ENCODE measurements around the gene MAPK13.

Gene MAPK13

DNA sequence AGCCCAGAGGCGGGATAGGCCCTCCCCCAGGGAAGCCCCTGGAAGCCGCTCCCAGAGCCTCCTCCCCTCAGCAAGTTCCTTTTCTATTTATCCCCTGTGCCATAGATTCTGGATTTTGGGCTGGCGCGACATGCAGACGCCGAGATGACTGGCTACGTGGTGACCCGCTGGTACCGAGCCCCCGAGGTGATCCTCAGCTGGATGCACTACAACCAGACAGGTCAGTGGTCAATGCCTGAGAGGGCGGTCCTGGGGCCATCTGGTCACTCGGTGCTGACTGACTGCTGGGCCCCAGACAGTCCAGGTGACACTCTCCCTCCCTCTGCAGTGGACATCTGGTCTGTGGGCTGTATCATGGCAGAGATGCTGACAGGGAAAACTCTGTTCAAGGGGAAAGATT lies 6.2 kb downstream of the MAPK13 start:
- H3K4me1 Mint-ChIP-seq (ENCODE audit: low read depth in 2 of 2): peaks cover 39 to 48% of the 10 kb centered on the region in 2 donors
- no peak for ATAC-seq (replicated peaks)

DNA sequence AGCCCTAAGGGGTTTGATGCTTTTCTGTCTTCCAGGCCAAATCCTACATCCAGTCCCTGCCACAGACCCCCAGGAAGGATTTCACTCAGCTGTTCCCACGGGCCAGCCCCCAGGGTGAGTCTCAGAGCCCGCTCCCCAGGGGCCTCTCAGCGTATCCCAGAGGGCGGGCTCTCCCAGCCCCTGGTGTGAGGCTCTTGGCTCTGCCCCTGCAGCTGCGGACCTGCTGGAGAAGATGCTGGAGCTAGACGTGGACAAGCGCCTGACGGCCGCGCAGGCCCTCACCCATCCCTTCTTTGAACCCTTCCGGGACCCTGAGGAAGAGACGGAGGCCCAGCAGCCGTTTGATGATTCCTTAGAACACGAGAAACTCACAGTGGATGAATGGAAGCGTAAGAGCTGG lies 8.4 kb downstream of the MAPK13 start:
- no peak overlapping the region for H3K4me3 Mint-ChIP-seq
- H3K36me3 Mint-ChIP-seq (ENCODE audit: insufficient read depth): peaks cover 53% of the 10 kb centered on the region
- H3K4me1 Mint-ChIP-seq (ENCODE audit: low read depth in 2 of 2): peaks cover 29 to 35% of the 10 kb centered on the region in 2 donors
- no peaks in the 10 kb centered on the region for H3K9me3 Mint-ChIP-seq
- H3K27ac Mint-ChIP-seq: peak overlapping the region in 1 of 2 donors; percentile 10
- ATAC-seq (replicated peaks): no peak
- DNase-seq: no peak
- no peaks in the 10 kb centered on the region for H3K27me3 Mint-ChIP-seq

More for the DNA sequence above, 6.2 kb downstream of the MAPK13 start:
- H3K36me3 Mint-ChIP-seq (ENCODE audit: insufficient read depth): peaks cover 64% of the 10 kb centered on the region
- no peaks in the 10 kb centered on the region for H3K9me3 Mint-ChIP-seq
- no peaks in the 10 kb centered on the region for H3K27me3 Mint-ChIP-seq
- no peak overlapping the region for H3K4me3 Mint-ChIP-seq
- H3K27ac Mint-ChIP-seq: peak overlapping the region in 1 of 2 donors; percentile 84
- DNase-seq: no peak

DNA sequence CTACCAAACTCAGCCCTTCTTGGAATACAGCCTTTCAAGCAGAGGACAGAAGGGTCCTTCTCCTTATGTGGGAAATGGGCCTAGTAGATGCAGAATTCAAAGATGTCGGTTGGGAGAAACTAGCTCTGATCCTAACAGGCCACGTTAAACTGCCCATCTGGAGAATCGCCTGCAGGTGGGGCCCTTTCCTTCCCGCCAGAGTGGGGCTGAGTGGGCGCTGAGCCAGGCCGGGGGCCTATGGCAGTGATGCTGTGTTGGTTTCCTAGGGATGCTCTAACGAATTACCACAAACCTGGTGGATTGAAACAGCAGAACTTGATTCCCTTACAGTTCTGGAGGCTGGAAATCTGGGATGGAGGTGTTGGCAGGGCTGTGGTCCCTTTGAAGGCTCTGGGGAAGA lies 9.1 kb downstream of the MAPK13 start:
- peaks cover 52% of the 10 kb centered on the region for H3K36me3 Mint-ChIP-seq (ENCODE audit: insufficient read depth)
- ATAC-seq (replicated peaks) (no peak), DNase-seq (no peak)
- H3K4me1 Mint-ChIP-seq (ENCODE audit: low read depth in 2 of 2): peaks cover 26 to 31% of the 10 kb centered on the region in 2 donors
- no peaks in the 10 kb centered on the region for H3K9me3 Mint-ChIP-seq
- no peaks in the 10 kb centered on the region for H3K27me3 Mint-ChIP-seq
- H3K4me3 Mint-ChIP-seq: no peak overlapping the region
- peak overlapping the region; percentile 59 to 75 for H3K27ac Mint-ChIP-seq

DNA sequence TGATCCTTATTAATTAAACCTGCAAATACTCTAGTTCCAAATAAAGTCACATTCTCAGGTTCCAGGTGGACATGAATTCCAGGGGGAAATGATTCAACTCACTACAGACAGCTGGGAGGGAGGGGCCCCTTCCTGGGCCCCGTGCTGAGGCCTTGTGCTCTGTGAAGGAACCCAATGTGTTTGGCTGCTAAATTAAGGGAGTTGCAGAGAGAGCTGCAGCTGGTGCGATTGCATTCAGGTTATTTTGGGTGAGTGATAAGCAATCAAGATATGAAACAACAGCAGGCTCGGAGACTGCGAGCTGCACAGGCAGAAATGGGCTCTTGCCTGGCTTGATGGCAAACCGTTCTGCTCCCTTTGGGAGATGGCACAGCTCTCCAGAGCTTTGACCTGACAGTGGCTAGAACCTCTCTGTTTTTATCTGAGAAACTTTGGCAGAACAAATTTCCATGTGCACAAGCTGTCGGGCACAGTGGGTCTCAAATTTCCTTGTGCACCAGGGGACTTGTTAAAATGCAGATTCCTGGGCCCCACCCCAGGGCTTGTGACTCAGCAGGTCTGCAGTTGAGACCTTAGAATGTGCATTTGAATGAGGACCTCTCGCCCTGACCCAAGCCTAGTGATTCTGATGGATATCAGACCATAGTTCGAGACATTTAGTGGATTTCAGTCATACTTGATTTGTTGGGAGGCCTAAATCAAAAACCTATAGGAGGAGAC lies 9.8 kb downstream of the MAPK13 start:
- H3K4me3 Mint-ChIP-seq: no peak overlapping the region
- peak overlapping the region; percentile 59 to 75 for H3K27ac Mint-ChIP-seq
- H3K27me3 Mint-ChIP-seq: no peaks in the 10 kb centered on the region
- no peak for DNase-seq
- peaks cover 45% of the 10 kb centered on the region for H3K36me3 Mint-ChIP-seq (ENCODE audit: insufficient read depth)
- no peak for ATAC-seq (replicated peaks)
- H3K4me1 Mint-ChIP-seq (ENCODE audit: low read depth in 2 of 2): peaks cover 26 to 29% of the 10 kb centered on the region in 2 donors
- no peaks in the 10 kb centered on the region for H3K9me3 Mint-ChIP-seq

DNA sequence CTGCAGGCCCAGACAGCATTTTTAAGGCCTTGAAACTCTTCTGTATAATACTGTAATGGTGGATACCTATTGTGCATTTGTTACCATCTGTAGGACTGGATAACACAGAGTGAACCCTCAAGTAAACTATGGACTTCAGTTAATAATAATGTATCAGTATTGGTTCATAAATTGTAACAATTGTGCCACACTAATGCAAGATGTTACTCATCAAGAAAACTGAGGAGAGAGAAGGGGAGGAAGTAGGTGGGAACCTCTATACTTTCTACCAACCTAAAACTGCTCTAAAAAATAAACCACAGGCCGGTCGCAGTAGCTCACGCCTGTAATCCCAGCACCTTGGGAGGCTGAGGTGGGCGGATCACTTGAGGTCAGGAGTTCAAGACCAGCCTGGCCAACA lies 10.8 kb downstream of the MAPK13 start:
- no peaks in the 10 kb centered on the region for H3K27me3 Mint-ChIP-seq
- ATAC-seq (replicated peaks) (peak; percentile 58), DNase-seq (no peak)
- peak overlapping the region; percentile 74 to 75 for H3K27ac Mint-ChIP-seq
- H3K4me1 Mint-ChIP-seq (ENCODE audit: low read depth in 2 of 2): peaks cover 23 to 26% of the 10 kb centered on the region in 2 donors
- H3K4me3 Mint-ChIP-seq: peak overlapping the region in 1 of 2 donors; percentile 6
- peaks cover 36% of the 10 kb centered on the region for H3K36me3 Mint-ChIP-seq (ENCODE audit: insufficient read depth)
- H3K9me3 Mint-ChIP-seq: no peaks in the 10 kb centered on the region

DNA sequence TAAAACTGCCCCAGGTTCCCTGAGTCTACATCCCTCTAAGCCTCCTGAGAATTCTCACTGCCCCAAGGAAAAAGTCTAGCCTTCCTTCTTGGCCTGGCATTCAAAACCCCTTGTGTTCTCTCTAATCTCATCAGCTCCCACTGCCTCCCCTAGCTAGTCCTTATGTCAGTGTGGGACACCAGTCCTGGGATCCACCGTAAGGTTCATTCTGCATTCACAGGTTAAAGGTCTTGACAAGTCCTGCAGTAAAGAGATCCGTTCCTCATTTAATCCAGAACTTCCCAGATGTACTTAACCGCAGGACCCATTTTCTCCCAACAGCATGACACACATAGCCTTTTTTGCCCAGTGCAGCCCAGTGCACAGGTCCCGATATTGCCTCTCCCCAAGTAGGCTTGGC lies 11.6 kb downstream of the MAPK13 start:
- DNase-seq (no peak), ATAC-seq (replicated peaks) (no peak)
- Mint-ChIP-seq H3K27me3 (no peaks in the 10 kb centered on the region), H3K9me3 (no peaks in the 10 kb centered on the region), H3K4me1 (ENCODE audit: low read depth in 2 of 2) (peaks cover 29 to 30% of the 10 kb centered on the region in 2 donors), H3K36me3 (ENCODE audit: insufficient read depth) (peaks cover 28% of the 10 kb centered on the region), H3K4me3 (peak overlapping the region; percentile 26 to 43), H3K27ac (peak overlapping the region in 1 of 2 donors; percentile 75)

DNA sequence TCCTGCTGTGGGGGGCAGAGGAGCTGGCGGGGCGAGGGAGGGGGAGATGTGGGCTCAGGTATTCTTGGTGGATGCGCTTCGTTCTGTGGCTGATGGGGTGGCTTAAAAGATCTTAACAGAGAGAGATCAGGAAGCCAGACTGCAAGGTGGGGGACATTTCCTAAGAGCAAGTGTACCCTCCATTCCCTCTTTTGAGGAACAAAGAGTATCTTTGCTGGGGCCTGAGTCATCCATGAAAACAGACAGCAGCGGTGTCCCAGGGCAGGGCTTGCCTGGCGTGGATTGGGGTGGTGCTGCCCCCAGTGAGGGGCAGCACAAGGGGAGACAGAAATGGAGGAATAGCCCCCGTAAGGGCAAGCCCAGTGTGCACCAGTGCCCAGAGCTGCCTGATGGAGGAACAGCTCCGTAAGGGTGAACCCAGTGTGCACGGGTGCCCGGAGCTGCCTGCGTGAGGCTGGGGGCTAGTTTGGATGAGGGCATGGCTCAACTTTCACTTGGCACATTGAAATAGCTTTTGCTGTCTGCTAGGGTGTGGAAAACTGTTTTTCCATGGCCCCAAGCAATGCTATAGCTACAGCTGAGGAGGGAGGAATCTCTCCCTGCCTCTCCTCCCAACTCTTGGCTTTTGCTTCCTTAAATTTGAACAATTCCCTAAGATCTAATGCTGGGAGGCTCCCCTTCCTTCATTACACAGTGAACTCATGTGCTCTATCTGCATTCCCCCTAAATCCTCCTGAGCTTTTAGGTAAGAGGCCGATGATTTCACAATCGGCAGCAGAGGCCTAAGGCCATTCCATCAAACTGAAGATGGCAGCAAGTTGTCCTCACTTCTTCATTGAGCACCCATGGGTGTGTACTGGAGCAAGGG lies 12.9 kb downstream of the MAPK13 start:
- peak overlapping the region in 1 of 2 donors; percentile 44 for H3K27ac Mint-ChIP-seq
- DNase-seq: no peak
- no peak for ATAC-seq (replicated peaks)
- peaks cover 18% of the 10 kb centered on the region for H3K36me3 Mint-ChIP-seq (ENCODE audit: insufficient read depth)
- no peak overlapping the region for H3K4me3 Mint-ChIP-seq
- H3K4me1 Mint-ChIP-seq (ENCODE audit: low read depth in 2 of 2): peaks cover 37 to 38% of the 10 kb centered on the region in 2 donors
- no peaks in the 10 kb centered on the region for H3K9me3 Mint-ChIP-seq
- no peaks in the 10 kb centered on the region for H3K27me3 Mint-ChIP-seq

DNA sequence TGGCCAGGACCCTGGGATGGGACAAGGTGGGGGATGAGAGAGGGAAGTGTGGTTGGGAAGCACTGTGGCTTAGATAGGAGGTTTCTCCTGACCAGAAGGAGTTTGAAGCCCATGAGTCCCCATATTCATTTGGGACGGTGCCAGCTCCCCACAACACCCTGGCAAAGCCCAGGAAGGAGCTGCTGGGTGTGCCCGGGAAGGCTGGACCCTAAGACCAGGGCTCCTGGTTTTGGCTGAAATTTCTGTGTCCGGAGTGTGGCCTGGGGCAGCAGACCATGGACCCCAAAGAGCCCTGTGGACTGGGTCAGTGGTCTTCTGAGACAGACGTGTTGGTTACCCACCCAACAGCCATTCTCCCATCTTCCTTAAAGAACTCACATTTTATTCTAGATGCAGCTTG lies 15.2 kb downstream of the MAPK13 start:
- Mint-ChIP-seq H3K36me3 (ENCODE audit: insufficient read depth) (peaks cover 3% of the 10 kb centered on the region), H3K27me3 (no peaks in the 10 kb centered on the region), H3K4me1 (ENCODE audit: low read depth in 2 of 2) (peaks cover 29 to 30% of the 10 kb centered on the region in 2 donors), H3K9me3 (no peaks in the 10 kb centered on the region), H3K27ac (no peak overlapping the region), H3K4me3 (no peak overlapping the region)
- ATAC-seq (replicated peaks) (no peak), DNase-seq (no peak)

DNA sequence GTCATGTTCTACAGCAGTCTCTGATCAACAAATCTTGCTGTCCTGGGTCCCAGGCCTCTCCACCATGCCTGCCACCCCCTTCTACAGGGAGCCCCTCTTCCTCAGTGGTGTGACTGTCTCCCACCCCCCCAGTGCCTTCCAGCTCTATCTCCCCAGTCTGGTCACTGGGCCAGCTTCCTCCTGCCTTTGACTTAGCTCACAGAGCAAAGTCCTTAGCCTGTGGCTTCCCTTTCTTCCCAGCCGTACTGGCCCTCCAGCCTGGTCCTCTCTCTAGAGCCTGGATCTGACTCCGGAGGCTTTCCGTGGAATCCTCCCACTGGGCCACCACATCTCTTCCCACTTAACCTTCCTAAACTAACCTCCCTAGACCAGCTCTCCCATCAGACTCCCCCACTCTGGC lies 17.0 kb downstream of the MAPK13 start:
- Mint-ChIP-seq H3K27me3 (no peaks in the 10 kb centered on the region), H3K36me3 (ENCODE audit: insufficient read depth) (no peaks in the 10 kb centered on the region), H3K9me3 (no peaks in the 10 kb centered on the region), H3K4me3 (no peak overlapping the region), H3K27ac (peak overlapping the region; percentile 39 to 75), H3K4me1 (ENCODE audit: low read depth in 2 of 2) (peaks cover 15 to 17% of the 10 kb centered on the region in 2 donors)
- DNase-seq (no peak), ATAC-seq (replicated peaks) (no peak)

DNA sequence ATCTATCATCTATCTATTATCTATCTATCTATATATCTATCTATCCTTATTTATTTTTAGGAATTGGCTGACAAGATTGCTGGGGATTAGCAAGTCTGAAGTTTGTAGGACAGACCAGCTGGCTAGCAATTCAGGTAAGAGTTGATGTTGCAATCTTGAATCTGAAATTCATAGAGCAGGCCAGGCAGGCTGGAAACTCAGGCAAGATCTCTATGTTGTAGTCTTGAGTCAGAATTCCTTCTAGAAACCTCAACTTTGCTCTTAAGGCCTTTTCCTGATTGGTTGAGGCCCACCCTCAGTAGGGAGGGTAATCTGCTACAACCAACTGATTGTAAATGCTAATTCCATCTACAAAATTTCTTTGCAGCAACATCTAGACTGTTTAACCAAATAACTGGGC lies 19.2 kb downstream of the MAPK13 start:
- Mint-ChIP-seq H3K27ac (no peak overlapping the region), H3K27me3 (no peaks in the 10 kb centered on the region), H3K4me1 (ENCODE audit: low read depth in 2 of 2) (peaks cover 12 to 15% of the 10 kb centered on the region in 2 donors), H3K9me3 (no peaks in the 10 kb centered on the region), H3K4me3 (no peak overlapping the region), H3K36me3 (ENCODE audit: insufficient read depth) (no peaks in the 10 kb centered on the region)
- DNase-seq: no peak
- ATAC-seq (replicated peaks): no peak

DNA sequence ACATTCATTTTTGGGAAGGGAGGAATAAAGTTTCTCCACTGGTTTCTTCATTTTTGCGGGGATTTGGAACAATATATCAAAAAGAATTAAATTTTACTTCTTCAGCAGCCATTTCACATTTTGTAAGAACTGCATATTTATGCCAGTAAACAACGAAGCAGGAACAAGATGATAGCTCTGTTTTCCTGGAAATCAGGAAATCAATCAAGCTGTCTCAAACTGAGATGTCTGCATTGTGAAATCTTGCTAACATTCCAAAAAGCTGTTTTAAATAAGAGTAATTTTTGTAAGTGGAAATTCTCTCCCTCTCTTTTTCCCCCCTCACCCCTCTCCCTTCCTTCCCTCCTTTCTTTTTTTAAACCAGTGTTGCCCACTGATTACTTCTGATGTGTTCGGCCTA lies 20.0 kb downstream of the MAPK13 start:
- ATAC-seq (replicated peaks) (no peak), DNase-seq (no peak)
- no peaks in the 10 kb centered on the region for H3K36me3 Mint-ChIP-seq (ENCODE audit: insufficient read depth)
- peaks cover 12 to 15% of the 10 kb centered on the region in 2 donors for H3K4me1 Mint-ChIP-seq (ENCODE audit: low read depth in 2 of 2)
- no peaks in the 10 kb centered on the region for H3K27me3 Mint-ChIP-seq
- no peak overlapping the region for H3K27ac Mint-ChIP-seq
- H3K9me3 Mint-ChIP-seq: no peaks in the 10 kb centered on the region
- H3K4me3 Mint-ChIP-seq: no peak overlapping the region

DNA sequence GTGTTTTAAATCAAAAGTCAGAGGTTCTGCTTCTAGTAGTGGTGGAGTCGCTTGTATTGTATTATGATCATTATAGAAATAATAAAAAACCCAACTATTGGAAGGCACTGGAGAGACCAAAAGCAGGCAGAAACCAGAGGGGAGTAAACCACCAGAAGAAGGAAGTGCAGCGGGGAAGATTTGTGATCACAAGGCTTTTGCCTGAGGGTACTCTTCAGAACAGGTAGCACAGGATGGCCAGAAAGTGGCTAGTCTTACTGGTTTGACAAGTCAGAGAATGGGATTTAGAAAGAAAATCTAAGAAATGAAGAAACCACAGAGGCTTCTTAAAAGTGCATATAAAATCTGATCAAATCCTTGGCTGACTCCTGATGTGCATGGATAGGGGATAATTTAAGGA lies 24.0 kb downstream of the MAPK13 start:
- no peak overlapping the region for H3K4me3 Mint-ChIP-seq
- H3K27ac Mint-ChIP-seq: no peak overlapping the region
- ATAC-seq (replicated peaks) (no peak), DNase-seq (no peak)
- H3K36me3 Mint-ChIP-seq (ENCODE audit: insufficient read depth): no peaks in the 10 kb centered on the region
- no peaks in the 10 kb centered on the region for H3K4me1 Mint-ChIP-seq (ENCODE audit: low read depth in 2 of 2)
- H3K27me3 Mint-ChIP-seq: no peaks in the 10 kb centered on the region
- H3K9me3 Mint-ChIP-seq: no peaks in the 10 kb centered on the region

DNA sequence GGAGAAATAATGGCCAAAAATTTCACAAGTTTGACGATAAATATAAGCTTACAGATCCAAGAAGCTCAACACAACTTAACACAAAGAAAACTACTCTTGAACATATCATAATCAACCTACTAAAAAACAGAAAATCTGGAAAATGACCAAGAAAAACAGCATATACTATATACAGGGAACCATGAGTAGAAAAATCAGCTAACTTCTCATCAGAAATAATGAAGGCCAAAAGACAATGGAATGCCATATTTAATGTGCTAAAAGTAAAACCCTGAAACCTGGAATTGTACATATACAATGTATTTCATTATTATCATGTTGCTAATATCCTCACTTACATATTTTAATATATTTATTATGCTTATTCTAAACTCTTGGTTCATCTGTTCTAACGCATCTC lies 25.3 kb downstream of the MAPK13 start:
- H3K36me3 Mint-ChIP-seq (ENCODE audit: insufficient read depth): no peaks in the 10 kb centered on the region
- no peak for ATAC-seq (replicated peaks)
- no peaks in the 10 kb centered on the region for H3K9me3 Mint-ChIP-seq
- H3K4me1 Mint-ChIP-seq (ENCODE audit: low read depth in 2 of 2): no peaks in the 10 kb centered on the region
- no peak for DNase-seq
- H3K27me3 Mint-ChIP-seq: no peaks in the 10 kb centered on the region
- H3K4me3 Mint-ChIP-seq: no peak overlapping the region
- no peak overlapping the region for H3K27ac Mint-ChIP-seq
